ENCODE results near the gene DLGAP4. TPM values are rescaled to one million over a fixed set of nuclear protein-coding genes. Genes with fewer than 3 reads are reported as not detected.
"Not testable (repeated sequence)": the region's sequence is repeated elsewhere in the genome, so short reads cannot be mapped to it uniquely, and the experiment has no call there.

Gene DLGAP4
- total RNA-seq, 4 donors from 2014 or later = 33.5 to 159 (median 56.6) TPM

GRCh38 chr20:36471885-36472636, 165.9 kb downstream of the DLGAP4 start:
- Histone ChIP-seq H3K9me3 (no peaks in the 10 kb centered on the region), H3K4me3 (peak overlapping the region in 3 of 4 donors; percentile 9 to 35 (median 13)), H3K27ac (peak overlapping the region; percentile 86 to 94 (median 91)), H3K27me3 (no peaks in the 10 kb centered on the region), H3K36me3 (no peaks in the 10 kb centered on the region), H3K4me1 (peaks cover 55 to 78% (median 74%) of the 10 kb centered on the region in 4 donors)
- TF ChIP-seq POLR2AphosphoS5 (IDR thresholded peaks at IDR 0.05) (no peak), CTCF (IDR thresholded peaks at IDR 0.05) (no peak), EP300 (IDR thresholded peaks at IDR 0.05; ENCODE audit: low read depth) (no peak), POLR2A (IDR thresholded peaks at IDR 0.05) (no peak)
- DNase-seq = no peak
- intact Hi-C loops (cut with DNase I; ENCODE audit: low total_unique reads) = no loop called here
- WGBS, 2 donors (ENCODE audit: low coverage in 1 of 2) = 64 to 69% methylated on average over 9 of the region's 9 CpGs
- in situ Hi-C loops (cut with MboI; ENCODE audit: low pct_ligation_motif_present in 1 of 4, low pct_unique_long_range_greater_than_20kb in 1 of 4, low sequenced_read_pairs in 3 of 4) = no loop called here

GRCh38 chr20:36472637-36473090, 166.5 kb downstream of the DLGAP4 start:
- Histone ChIP-seq H3K4me3 (peak overlapping the region in 3 of 4 donors; percentile 9 to 35 (median 13)), H3K27me3 (no peaks in the 10 kb centered on the region), H3K4me1 (peaks cover 49 to 72% (median 68%) of the 10 kb centered on the region in 4 donors), H3K27ac (peak overlapping the region; percentile 86 to 94 (median 91)), H3K36me3 (no peaks in the 10 kb centered on the region), H3K9me3 (no peaks in the 10 kb centered on the region)
- intact Hi-C loops (cut with DNase I; ENCODE audit: low total_unique reads) = no loop called here
- WGBS, 2 donors (ENCODE audit: low coverage in 1 of 2) = 0 to 22% methylated on average over 1 to 6 of the region's 6 CpGs
- in situ Hi-C loops (cut with MboI; ENCODE audit: low pct_ligation_motif_present in 1 of 4, low pct_unique_long_range_greater_than_20kb in 1 of 4, low sequenced_read_pairs in 3 of 4) = no loop called here
- TF ChIP-seq POLR2A (IDR thresholded peaks at IDR 0.05) (peak; percentile 28), CTCF (IDR thresholded peaks at IDR 0.05) (no peak)
- DNase-seq = peak; percentile 82

GRCh38 chr20:36473164-36473563, 167.0 kb downstream of the DLGAP4 start:
- H3K36me3 ChIP-seq = no peaks in the 10 kb centered on the region
- TF ChIP-seq CTCF (IDR thresholded peaks at IDR 0.05) = no peak
- TF ChIP-seq EP300 (IDR thresholded peaks at IDR 0.05; ENCODE audit: low read depth) = no peak
- TF ChIP-seq POLR2AphosphoS5 (IDR thresholded peaks at IDR 0.05) = no peak
- TF ChIP-seq POLR2A (IDR thresholded peaks at IDR 0.05) = no peak
- WGBS, 2 donors (ENCODE audit: low coverage in 1 of 2) = 61% methylated on average over 2 of the region's 2 CpGs; no CpG with 5 or more reads in 1 of the 2 donors
- H3K4me1 ChIP-seq = peaks cover 44 to 67% (median 63%) of the 10 kb centered on the region in 4 donors
- no peak for DNase-seq
- H3K4me3 ChIP-seq = no peak overlapping the region
- H3K9me3 ChIP-seq = no peaks in the 10 kb centered on the region
- in situ Hi-C loops (cut with MboI; ENCODE audit: low pct_ligation_motif_present in 1 of 4, low pct_unique_long_range_greater_than_20kb in 1 of 4, low sequenced_read_pairs in 3 of 4) (no loop called here), intact Hi-C loops (cut with DNase I; ENCODE audit: low total_unique reads) (no loop called here)
- peak overlapping the region; percentile 86 to 94 (median 91) for H3K27ac ChIP-seq
- no peaks in the 10 kb centered on the region for H3K27me3 ChIP-seq

GRCh38 chr20:36474563-36474962, 168.4 kb downstream of the DLGAP4 start:
- TF ChIP-seq POLR2AphosphoS5 (IDR thresholded peaks at IDR 0.05) (no peak), POLR2A (IDR thresholded peaks at IDR 0.05) (no peak), EP300 (IDR thresholded peaks at IDR 0.05; ENCODE audit: low read depth) (no peak), CTCF (IDR thresholded peaks at IDR 0.05) (no peak)
- no peaks in the 10 kb centered on the region for H3K36me3 ChIP-seq
- H3K9me3 ChIP-seq = no peaks in the 10 kb centered on the region
- DNase-seq = no peak
- no peak overlapping the region for H3K4me3 ChIP-seq
- peaks cover 36 to 53% (median 50%) of the 10 kb centered on the region in 4 donors for H3K4me1 ChIP-seq
- H3K27ac ChIP-seq = peak overlapping the region; percentile 86 to 94 (median 91)
- intact Hi-C loops (cut with DNase I; ENCODE audit: low total_unique reads) (no loop called here), in situ Hi-C loops (cut with MboI; ENCODE audit: low pct_ligation_motif_present in 1 of 4, low pct_unique_long_range_greater_than_20kb in 1 of 4, low sequenced_read_pairs in 3 of 4) (no loop called here)
- H3K27me3 ChIP-seq = no peaks in the 10 kb centered on the region
- WGBS, 2 donors (ENCODE audit: low coverage in 1 of 2) = 29% methylated on average over 1 of the region's 1 CpG; no CpG with 5 or more reads in 1 of the 2 donors

- H3K27me3 ChIP-seq; in situ Hi-C loops (cut with MboI; ENCODE audit: low pct_ligation_motif_present in 1 of 4, low pct_unique_long_range_greater_than_20kb in 1 of 4, low sequenced_read_pairs in 3 of 4); intact Hi-C loops (cut with DNase I; ENCODE audit: low total_unique reads); H3K36me3 ChIP-seq; H3K4me3 ChIP-seq; H3K9me3 ChIP-seq; DNase-seq: not testable (repeated sequence)
- 79 to 80% methylated on average over 7 to 8 of the region's 8 CpGs for WGBS, 2 donors (ENCODE audit: low coverage in 1 of 2)
- Histone ChIP-seq H3K4me1 (peaks cover 33 to 48% (median 46%) of the 10 kb centered on the region in 4 donors), H3K27ac (peak overlapping the region; percentile 86 to 94 (median 91))
Observed at GRCh38 chr20:36475054-36475453, 168.9 kb downstream of the DLGAP4 start.
